ENCODE data around the gene SUPT6H. TPM values are rescaled to one million over a fixed set of nuclear protein-coding genes. Genes with fewer than 3 reads are reported as not detected.

SUPT6H gene
- total and polyA plus RNA-seq, 9 of the 15 experiments (the other 6 are each of a cell fraction or from before 2014, with no cell fraction given), result 1.7 to 77.7 (median 49.2) TPM

GRCh38 chr17:28644787-28645575 lies 17.0 kb upstream of the SUPT6H start, which contains the start of gene BLTP2 (continued):
- peak; percentile 91 for TF ChIP-seq CTBP1 (IDR thresholded peaks at IDR 0.05; ENCODE audit: borderline replicate concordance)
- TF ChIP-seq PTRF (tag; IDR thresholded peaks at IDR 0.05), result no peak
- TF ChIP-seq, protein P1, sequence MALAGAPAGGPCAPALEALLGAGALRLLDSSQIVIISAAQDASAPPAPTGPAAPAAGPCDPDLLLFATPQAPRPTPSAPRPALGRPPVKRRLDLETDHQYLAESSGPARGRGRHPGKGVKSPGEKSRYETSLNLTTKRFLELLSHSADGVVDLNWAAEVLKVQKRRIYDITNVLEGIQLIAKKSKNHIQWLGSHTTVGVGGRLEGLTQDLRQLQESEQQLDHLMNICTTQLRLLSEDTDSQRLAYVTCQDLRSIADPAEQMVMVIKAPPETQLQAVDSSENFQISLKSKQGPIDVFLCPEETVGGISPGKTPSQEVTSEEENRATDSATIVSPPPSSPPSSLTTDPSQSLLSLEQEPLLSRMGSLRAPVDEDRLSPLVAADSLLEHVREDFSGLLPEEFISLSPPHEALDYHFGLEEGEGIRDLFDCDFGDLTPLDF (CRISPR knock-in tag; IDR thresholded peaks at IDR 0.05), result no peak; the same call in 1 of the 2 replicates
- TF ChIP-seq, protein P2, sequence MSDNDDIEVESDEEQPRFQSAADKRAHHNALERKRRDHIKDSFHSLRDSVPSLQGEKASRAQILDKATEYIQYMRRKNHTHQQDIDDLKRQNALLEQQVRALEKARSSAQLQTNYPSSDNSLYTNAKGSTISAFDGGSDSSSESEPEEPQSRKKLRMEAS (CRISPR knock-in tag; IDR thresholded peaks at IDR 0.05), result peak; percentile 73; the same call in 1 of the 2 replicates
- no peak for TF ChIP-seq SREBF1 (IDR thresholded peaks at IDR 0.05; ENCODE audit: borderline replicate concordance, low read depth, low read length)
- TF ChIP-seq ZNF444 (CRISPR knock-in tag; IDR thresholded peaks at IDR 0.05), result no peak
- TF ChIP-seq ZFP91 (CRISPR knock-in tag; IDR thresholded peaks at IDR 0.05), result no peak
- TF ChIP-seq OTX1 (CRISPR knock-in tag; IDR thresholded peaks at IDR 0.05), result 0 out of 2 replicates have a peak, but pooled peaks have one; percentile 48
- TF ChIP-seq, protein P3, sequence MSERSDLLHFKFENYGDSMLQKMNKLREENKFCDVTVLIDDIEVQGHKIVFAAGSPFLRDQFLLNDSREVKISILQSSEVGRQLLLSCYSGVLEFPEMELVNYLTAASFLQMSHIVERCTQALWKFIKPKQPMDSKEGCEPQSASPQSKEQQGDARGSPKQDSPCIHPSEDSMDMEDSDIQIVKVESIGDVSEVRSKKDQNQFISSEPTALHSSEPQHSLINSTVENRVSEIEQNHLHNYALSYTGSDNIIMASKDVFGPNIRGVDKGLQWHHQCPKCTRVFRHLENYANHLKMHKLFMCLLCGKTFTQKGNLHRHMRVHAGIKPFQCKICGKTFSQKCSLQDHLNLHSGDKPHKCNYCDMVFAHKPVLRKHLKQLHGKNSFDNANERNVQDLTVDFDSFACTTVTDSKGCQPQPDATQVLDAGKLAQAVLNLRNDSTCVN (CRISPR knock-in tag; IDR thresholded peaks at IDR 0.05), result no peak; the same call in 1 of the 2 replicates
- TF ChIP-seq, protein P4, sequence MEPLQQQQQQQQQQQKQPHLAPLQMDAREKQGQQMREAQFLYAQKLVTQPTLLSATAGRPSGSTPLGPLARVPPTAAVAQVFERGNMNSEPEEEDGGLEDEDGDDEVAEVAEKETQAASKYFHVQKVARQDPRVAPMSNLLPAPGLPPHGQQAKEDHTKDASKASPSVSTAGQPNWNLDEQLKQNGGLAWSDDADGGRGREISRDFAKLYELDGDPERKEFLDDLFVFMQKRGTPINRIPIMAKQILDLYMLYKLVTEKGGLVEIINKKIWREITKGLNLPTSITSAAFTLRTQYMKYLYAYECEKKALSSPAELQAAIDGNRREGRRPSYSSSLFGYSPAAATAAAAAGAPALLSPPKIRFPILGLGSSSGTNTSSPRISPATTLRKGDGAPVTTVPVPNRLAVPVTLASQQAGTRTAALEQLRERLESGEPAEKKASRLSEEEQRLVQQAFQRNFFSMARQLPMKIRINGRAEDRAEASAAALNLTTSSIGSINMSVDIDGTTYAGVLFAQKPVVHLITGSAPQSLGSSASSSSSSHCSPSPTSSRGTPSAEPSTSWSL (CRISPR knock-in tag; IDR thresholded peaks at IDR 0.05; ENCODE audit: borderline replicate concordance), result no peak
- TF ChIP-seq CBFB (CRISPR knock-in tag; IDR thresholded peaks at IDR 0.05), result no peak
- TF ChIP-seq, protein P5, sequence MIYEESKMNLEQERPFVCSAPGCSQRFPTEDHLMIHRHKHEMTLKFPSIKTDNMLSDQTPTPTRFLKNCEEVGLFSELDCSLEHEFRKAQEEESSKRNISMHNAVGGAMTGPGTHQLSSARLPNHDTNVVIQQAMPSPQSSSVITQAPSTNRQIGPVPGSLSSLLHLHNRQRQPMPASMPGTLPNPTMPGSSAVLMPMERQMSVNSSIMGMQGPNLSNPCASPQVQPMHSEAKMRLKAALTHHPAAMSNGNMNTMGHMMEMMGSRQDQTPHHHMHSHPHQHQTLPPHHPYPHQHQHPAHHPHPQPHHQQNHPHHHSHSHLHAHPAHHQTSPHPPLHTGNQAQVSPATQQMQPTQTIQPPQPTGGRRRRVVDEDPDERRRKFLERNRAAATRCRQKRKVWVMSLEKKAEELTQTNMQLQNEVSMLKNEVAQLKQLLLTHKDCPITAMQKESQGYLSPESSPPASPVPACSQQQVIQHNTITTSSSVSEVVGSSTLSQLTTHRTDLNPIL (CRISPR knock-in tag; IDR thresholded peaks at IDR 0.05), result no peak
- TF ChIP-seq CBFA2T2 (conservative IDR thresholded peaks at IDR 0.05), result no peak
- TF ChIP-seq, protein P6, sequence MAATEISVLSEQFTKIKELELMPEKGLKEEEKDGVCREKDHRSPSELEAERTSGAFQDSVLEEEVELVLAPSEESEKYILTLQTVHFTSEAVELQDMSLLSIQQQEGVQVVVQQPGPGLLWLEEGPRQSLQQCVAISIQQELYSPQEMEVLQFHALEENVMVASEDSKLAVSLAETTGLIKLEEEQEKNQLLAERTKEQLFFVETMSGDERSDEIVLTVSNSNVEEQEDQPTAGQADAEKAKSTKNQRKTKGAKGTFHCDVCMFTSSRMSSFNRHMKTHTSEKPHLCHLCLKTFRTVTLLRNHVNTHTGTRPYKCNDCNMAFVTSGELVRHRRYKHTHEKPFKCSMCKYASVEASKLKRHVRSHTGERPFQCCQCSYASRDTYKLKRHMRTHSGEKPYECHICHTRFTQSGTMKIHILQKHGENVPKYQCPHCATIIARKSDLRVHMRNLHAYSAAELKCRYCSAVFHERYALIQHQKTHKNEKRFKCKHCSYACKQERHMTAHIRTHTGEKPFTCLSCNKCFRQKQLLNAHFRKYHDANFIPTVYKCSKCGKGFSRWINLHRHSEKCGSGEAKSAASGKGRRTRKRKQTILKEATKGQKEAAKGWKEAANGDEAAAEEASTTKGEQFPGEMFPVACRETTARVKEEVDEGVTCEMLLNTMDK (IDR thresholded peaks at IDR 0.05; ENCODE audit: borderline replicate concordance, insufficient read depth, low read depth, low read length, poor library complexity, severe bottlenecking), result no peak
- TF ChIP-seq ERF (CRISPR knock-in tag; IDR thresholded peaks at IDR 0.05), result no peak; the same call in 1 of the 2 replicates
- TF ChIP-seq NELFE (IDR thresholded peaks at IDR 0.05; ENCODE audit: insufficient read depth, insufficient read length), result no peak
- peak; percentile 45 for TF ChIP-seq ARID1B (IDR thresholded peaks at IDR 0.05)

All from K562 (cell line).